Measurements from ENCODE around the gene ATP11B. TPM values are rescaled to one million over a fixed set of nuclear protein-coding genes. Genes with fewer than 3 reads are reported as not detected.

The ATP11B gene
- total and polyA plus RNA-seq, 9 of the 15 experiments (the other 6 are each of a cell fraction or from before 2014, with no cell fraction given): 11.9 to 68.7 (median 41.8) TPM

- TF ChIP-seq, protein P1, sequence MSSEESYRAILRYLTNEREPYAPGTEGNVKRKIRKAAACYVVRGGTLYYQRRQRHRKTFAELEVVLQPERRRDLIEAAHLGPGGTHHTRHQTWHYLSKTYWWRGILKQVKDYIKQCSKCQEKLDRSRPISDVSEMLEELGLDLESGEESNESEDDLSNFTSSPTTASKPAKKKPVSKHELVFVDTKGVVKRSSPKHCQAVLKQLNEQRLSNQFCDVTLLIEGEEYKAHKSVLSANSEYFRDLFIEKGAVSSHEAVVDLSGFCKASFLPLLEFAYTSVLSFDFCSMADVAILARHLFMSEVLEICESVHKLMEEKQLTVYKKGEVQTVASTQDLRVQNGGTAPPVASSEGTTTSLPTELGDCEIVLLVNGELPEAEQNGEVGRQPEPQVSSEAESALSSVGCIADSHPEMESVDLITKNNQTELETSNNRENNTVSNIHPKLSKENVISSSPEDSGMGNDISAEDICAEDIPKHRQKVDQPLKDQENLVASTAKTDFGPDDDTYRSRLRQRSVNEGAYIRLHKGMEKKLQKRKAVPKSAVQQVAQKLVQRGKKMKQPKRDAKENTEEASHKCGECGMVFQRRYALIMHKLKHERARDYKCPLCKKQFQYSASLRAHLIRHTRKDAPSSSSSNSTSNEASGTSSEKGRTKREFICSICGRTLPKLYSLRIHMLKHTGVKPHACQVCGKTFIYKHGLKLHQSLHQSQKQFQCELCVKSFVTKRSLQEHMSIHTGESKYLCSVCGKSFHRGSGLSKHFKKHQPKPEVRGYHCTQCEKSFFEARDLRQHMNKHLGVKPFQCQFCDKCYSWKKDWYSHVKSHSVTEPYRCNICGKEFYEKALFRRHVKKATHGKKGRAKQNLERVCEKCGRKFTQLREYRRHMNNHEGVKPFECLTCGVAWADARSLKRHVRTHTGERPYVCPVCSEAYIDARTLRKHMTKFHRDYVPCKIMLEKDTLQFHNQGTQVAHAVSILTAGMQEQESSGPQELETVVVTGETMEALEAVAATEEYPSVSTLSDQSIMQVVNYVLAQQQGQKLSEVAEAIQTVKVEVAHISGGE (CRISPR knock-in tag; IDR thresholded peaks at IDR 0.05): no peak
- TF ChIP-seq ZNF311 (CRISPR knock-in tag; IDR thresholded peaks at IDR 0.05): 0 out of 2 replicates have a peak, but pooled peaks have one; percentile 61
- TF ChIP-seq HBP1 (CRISPR knock-in tag; IDR thresholded peaks at IDR 0.05): no peak
- TF ChIP-seq ZFP36 (IDR thresholded peaks at IDR 0.05; ENCODE audit: low read depth, low read length, partially characterized antibody): no peak
- TF ChIP-seq, protein P2, sequence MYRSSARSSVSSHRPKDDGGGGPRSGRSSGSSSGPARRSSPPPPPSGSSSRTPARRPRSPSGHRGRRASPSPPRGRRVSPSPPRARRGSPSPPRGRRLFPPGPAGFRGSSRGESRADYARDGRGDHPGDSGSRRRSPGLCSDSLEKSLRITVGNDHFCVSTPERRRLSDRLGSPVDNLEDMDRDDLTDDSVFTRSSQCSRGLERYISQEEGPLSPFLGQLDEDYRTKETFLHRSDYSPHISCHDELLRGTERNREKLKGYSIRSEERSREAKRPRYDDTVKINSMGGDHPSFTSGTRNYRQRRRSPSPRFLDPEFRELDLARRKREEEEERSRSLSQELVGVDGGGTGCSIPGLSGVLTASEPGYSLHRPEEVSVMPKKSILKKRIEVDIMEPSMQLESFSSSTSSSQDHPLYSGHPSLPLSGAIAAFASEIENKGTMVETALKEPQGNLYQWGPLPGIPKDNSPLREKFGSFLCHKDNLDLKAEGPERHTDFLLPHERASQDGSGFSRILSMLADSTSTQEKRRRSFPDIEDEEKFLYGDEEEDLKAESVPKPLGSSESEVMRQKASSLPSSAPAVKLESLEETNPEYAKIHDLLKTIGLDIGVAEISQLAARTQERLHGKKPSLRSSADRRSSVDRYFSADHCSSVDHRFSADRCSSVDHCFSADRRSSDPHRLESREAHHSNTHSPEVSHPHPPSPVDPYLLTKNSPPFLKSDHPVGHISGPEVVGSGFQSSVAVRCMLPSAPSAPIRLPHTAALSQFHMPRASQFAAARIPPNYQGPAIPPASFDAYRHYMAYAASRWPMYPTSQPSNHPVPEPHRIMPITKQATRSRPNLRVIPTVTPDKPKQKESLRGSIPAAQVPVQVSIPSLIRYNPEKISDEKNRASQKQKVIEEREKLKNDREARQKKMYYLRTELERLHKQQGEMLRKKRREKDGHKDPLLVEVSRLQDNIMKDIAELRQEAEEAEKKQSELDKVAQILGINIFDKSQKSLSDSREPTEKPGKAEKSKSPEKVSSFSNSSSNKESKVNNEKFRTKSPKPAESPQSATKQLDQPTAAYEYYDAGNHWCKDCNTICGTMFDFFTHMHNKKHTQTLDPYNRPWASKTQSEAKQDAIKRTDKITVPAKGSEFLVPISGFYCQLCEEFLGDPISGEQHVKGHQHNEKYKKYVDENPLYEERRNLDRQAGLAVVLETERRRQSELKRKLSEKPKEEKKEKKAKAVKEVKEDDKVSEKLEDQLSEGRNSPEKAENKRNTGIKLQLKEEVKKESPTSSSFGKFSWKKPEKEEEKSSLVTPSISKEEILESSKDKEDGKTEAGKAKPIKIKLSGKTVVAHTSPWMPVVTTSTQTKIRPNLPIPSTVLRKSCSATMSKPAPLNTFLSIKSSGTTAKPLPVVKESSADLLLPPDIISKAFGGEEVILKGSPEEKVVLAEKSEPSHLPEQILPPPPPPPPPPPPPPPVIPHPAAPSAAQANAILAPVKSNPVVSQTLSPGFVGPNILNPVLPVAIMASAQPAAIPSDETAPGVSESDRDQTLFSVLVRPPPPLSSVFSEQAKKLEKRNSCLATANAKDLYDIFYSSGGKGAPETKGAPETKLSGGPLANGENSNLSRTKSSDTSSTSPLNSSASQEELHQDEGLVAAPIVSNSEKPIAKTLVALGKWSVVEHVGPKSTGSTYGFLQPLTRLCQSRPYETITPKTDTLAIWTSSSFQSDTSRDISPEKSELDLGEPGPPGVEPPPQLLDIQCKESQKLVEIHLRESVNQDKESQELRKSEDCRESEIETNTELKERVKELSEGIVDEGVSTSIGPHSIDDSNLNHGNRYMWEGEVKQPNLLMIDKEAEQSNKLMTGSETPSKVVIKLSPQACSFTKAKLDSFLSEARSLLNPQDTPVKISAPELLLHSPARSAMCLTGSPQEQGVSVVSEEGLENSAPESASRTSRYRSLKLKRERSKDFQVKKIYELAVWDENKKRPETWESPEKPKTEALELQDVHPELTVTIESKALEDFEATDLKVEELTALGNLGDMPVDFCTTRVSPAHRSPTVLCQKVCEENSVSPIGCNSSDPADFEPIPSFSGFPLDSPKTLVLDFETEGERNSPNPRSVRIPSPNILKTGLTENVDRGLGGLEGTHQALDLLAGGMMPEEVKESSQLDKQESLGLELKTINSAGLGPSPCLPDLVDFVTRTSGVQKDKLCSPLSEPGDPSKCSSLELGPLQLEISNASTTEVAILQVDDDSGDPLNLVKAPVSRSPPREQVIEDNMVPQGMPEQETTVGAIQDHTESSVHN (IDR thresholded peaks at IDR 0.05; ENCODE audit: borderline replicate concordance in 1 of 2, low read depth in 1 of 2): peak in 1 of 2 experiments; percentile 39; a peak in 1 of 4 replicates
- TF ChIP-seq ZBTB12 (CRISPR knock-in tag; IDR thresholded peaks at IDR 0.05): no peak
Observed at GRCh38 chr3:182921665-182922355, 128.5 kb downstream of the ATP11B start (continued).
